Umbilical cord (tissue), 2 donors: ENCODE data around the gene LARGE2. TPM values are rescaled to one million over a fixed set of nuclear protein-coding genes. Genes with fewer than 3 reads are reported as not detected.

ENCODE experiments used
- DNase-seq: peaks from one replicate; pipeline ENCODE4 v3.0.0-alpha.2; 2015; ENCODE audit warnings: low spot score
- total RNA-seq: library from RNA; depleted of rRNA; stranded (reverse); fragments of >200 nt; gene quantifications from one replicate; pipeline ENCODE4 v1.2.3, GENCODE V29; 2014; ENCODE audit warnings: low replicate concordance; ENCODE audit not compliant: insufficient read depth

Gene LARGE2
- total RNA-seq, 1 donor from 2014 or later: not detected

- no peak for DNase-seq
Observed at GRCh38 chr11:45928535-45929215, 6.2 kb downstream of the LARGE2 start.

- no peak for DNase-seq
Observed at GRCh38 chr11:45929486-45930030, 7.1 kb downstream of the LARGE2 start.

GRCh38 chr11:45930031-45930794 lies 7.8 kb downstream of the LARGE2 start:
- DNase-seq: no peak

- DNase-seq: peak; percentile 80
Observed at GRCh38 chr11:45930951-45931570, 8.6 kb downstream of the LARGE2 start.

- no peak for DNase-seq
Observed at GRCh38 chr11:45931739-45932138, 9.3 kb downstream of the LARGE2 start.

- DNase-seq: no peak
Observed at GRCh38 chr11:45932217-45932616, 9.8 kb downstream of the LARGE2 start.

- no peak for DNase-seq
Observed at GRCh38 chr11:45933131-45933831, 10.8 kb downstream of the LARGE2 start.

- DNase-seq: no peak
Observed at GRCh38 chr11:45933846-45934579, 11.6 kb downstream of the LARGE2 start.

- peak; percentile 45 for DNase-seq
Observed at GRCh38 chr11:45934580-45935318, 12.3 kb downstream of the LARGE2 start.

- no peak for DNase-seq
Observed at GRCh38 chr11:45935349-45936064, 13.1 kb downstream of the LARGE2 start.

GRCh38 chr11:45936511-45937054 lies 14.1 kb downstream of the LARGE2 start:
- DNase-seq: peak; percentile 89

GRCh38 chr11:45937916-45938315 lies 15.5 kb downstream of the LARGE2 start:
- DNase-seq: no peak

- DNase-seq: no peak
Observed at GRCh38 chr11:45939836-45940235, 17.4 kb downstream of the LARGE2 start.

- no peak for DNase-seq
Observed at GRCh38 chr11:45941285-45941684, 18.8 kb downstream of the LARGE2 start.

GRCh38 chr11:45942381-45942780 lies 19.9 kb downstream of the LARGE2 start:
- no peak for DNase-seq

GRCh38 chr11:45945397-45945999 lies 23.0 kb downstream of the LARGE2 start:
- DNase-seq: no peak

- no peak for DNase-seq
Observed at GRCh38 chr11:45947885-45948284, 25.4 kb downstream of the LARGE2 start.

- peak; percentile 60 for DNase-seq
Observed at GRCh38 chr11:45948356-45948755, 25.9 kb downstream of the LARGE2 start.

- DNase-seq: no peak
Observed at GRCh38 chr11:45949992-45950407, 27.5 kb downstream of the LARGE2 start.
